HepG2 (cell line): ENCODE data around the gene VPS52. TPM values are rescaled to one million over a fixed set of nuclear protein-coding genes. Genes with fewer than 3 reads are reported as not detected.

Source experiments
- NFKB2 ChIP-seq: sonication (generic); formaldehyde crosslinking; IDR thresholded peaks from 2 replicates; pipeline ENCODE4 v1.4.0; 2020; ENCODE audit warnings: missing genetic modification reagents, borderline replicate concordance
- PAWR ChIP-seq: sonication (generic); formaldehyde crosslinking; IDR thresholded peaks from 2 replicates; pipeline ENCODE4 v1.4.0; 2020; ENCODE audit warnings: missing genetic modification reagents, mild to moderate bottlenecking, borderline replicate concordance
- PHF5A ChIP-seq: IDR thresholded peaks from one replicate; pipeline ENCODE4 v1.6.1; 2018; ENCODE audit warnings: low read depth, missing genetic modification reagents; ENCODE audit not compliant: unreplicated experiment
- SOX13 ChIP-seq, 3 experiments: fragments of 450-650 bp in 1 of 3; sonication (generic) in 1 of 3; formaldehyde crosslinking in 1 of 3; IDR thresholded peaks in 2 of 3; conservative IDR thresholded peaks in 1 of 3; 2 replicates each; pipeline versions ENCODE4 v1.5.0 to v1.6.1; 2016 to 2020; ENCODE audit warnings: antibody characterized with exemption in 1 of 3, mild to moderate bottlenecking in 1 of 3, missing compliant biosample characterization in 1 of 3, missing genetic modification reagents in 1 of 3, moderate library complexity in 1 of 3
- TBP ChIP-seq: sonication (generic); formaldehyde crosslinking; IDR thresholded peaks from 2 replicates; pipeline ENCODE4 v1.5.0; 2020; ENCODE audit warnings: missing genetic modification reagents
- ZBTB7A ChIP-seq: sonication (generic); formaldehyde crosslinking; IDR thresholded peaks from 2 replicates; pipeline ENCODE4 v1.8.0; 2022; ENCODE audit warnings: mild to moderate bottlenecking, missing genetic modification reagents
- ZNF138 ChIP-seq: sonication (generic); formaldehyde crosslinking; IDR thresholded peaks from 2 replicates; pipeline ENCODE4 v1.5.0; 2020; ENCODE audit warnings: mild to moderate bottlenecking, low read depth, missing genetic modification reagents
- ZNF292 ChIP-seq: sonication (generic); formaldehyde crosslinking; IDR thresholded peaks from 2 replicates; pipeline ENCODE4 v1.8.1; 2022; ENCODE audit warnings: mild to moderate bottlenecking, low read depth, missing genetic modification reagents, borderline replicate concordance
- ZNF329 ChIP-seq: sonication (generic); formaldehyde crosslinking; IDR thresholded peaks from 2 replicates; pipeline ENCODE4 v1.9.0; 2021; ENCODE audit warnings: low read depth, mild to moderate bottlenecking, missing genetic modification reagents
- ZNF337 ChIP-seq: sonication (generic); formaldehyde crosslinking; IDR thresholded peaks from 2 replicates; pipeline ENCODE4 v1.5.1; 2020; ENCODE audit warnings: missing genetic modification reagents, low read depth, mild to moderate bottlenecking, borderline replicate concordance
- ZNF367 ChIP-seq: sonication (generic); formaldehyde crosslinking; IDR thresholded peaks from 2 replicates; pipeline ENCODE4 v1.4.0; 2020; ENCODE audit warnings: missing genetic modification reagents, borderline replicate concordance
- ZNF563 ChIP-seq: sonication (generic); formaldehyde crosslinking; IDR thresholded peaks from 2 replicates; pipeline ENCODE4 v1.8.0; 2022; ENCODE audit warnings: mild to moderate bottlenecking, moderate library complexity, missing genetic modification reagents
- ZNF891 ChIP-seq: sonication (generic); formaldehyde crosslinking; IDR thresholded peaks from 2 replicates; pipeline ENCODE4 v1.5.0; 2020; ENCODE audit warnings: mild to moderate bottlenecking, missing genetic modification reagents
- ZSCAN9 ChIP-seq: IDR thresholded peaks from 2 replicates; pipeline ENCODE4 v1.6.1; 2016; ENCODE audit warnings: borderline replicate concordance
- polyA plus RNA-seq, 8 experiments: library from polyadenylated mRNA; depleted of rRNA in 3 of 8; stranded (reverse) in 7 of 8; unstranded in 1 of 8; fragments of >200 nt; fragmentation: Illumina TruSeq in 4 of 8; extraction: Trizol in 4 of 8; gene quantifications; 2 replicates each; pipeline versions ENCODE4 v1.2.1 to v1.2.3, GENCODE V29; 2011 to 2016; ENCODE audit warnings: low read depth in 4 of 8, missing spikeins in 1 of 8, mixed read lengths in 1 of 8; ENCODE audit not compliant: insufficient read depth in 1 of 8
- total RNA-seq, 5 experiments: library from RNA; depleted of rRNA; stranded (reverse); fragments of >200 nt; fragmentation: Illumina TruSeq; extraction: Trizol; gene quantifications; 2 replicates each; pipeline ENCODE4 v1.2.3, GENCODE V29; 2016; ENCODE audit warnings: low read depth in 1 of 5
- TF ChIP-seq, protein P1 (sequence below): sonication (generic); formaldehyde crosslinking; IDR thresholded peaks from 2 replicates; pipeline ENCODE4 v1.8.0; 2022; ENCODE audit warnings: mild to moderate bottlenecking, missing genetic modification reagents, borderline replicate concordance
- TF ChIP-seq, protein P2 (sequence below): sonication (generic); formaldehyde crosslinking; conservative IDR thresholded peaks from 2 replicates; pipeline ENCODE4 v1.4.0; 2020; ENCODE audit warnings: mild to moderate bottlenecking, missing genetic modification reagents, moderate library complexity
- TF ChIP-seq, protein P3 (sequence below): sonication (generic); formaldehyde crosslinking; IDR thresholded peaks from 2 replicates; pipeline ENCODE4 v1.5.1; 2020; ENCODE audit warnings: missing genetic modification reagents, mild to moderate bottlenecking, borderline replicate concordance
- TF ChIP-seq, protein P4 (sequence below): sonication (generic); formaldehyde crosslinking; IDR thresholded peaks from 2 replicates; pipeline ENCODE4 v1.4.0; 2020; ENCODE audit warnings: missing genetic modification reagents, borderline replicate concordance

The VPS52 gene
- total and polyA plus RNA-seq, 2 of the 13 experiments (the other 11 are each of a cell fraction or from before 2014, with no cell fraction given) = 48.9 to 85.5 TPM

DNA sequence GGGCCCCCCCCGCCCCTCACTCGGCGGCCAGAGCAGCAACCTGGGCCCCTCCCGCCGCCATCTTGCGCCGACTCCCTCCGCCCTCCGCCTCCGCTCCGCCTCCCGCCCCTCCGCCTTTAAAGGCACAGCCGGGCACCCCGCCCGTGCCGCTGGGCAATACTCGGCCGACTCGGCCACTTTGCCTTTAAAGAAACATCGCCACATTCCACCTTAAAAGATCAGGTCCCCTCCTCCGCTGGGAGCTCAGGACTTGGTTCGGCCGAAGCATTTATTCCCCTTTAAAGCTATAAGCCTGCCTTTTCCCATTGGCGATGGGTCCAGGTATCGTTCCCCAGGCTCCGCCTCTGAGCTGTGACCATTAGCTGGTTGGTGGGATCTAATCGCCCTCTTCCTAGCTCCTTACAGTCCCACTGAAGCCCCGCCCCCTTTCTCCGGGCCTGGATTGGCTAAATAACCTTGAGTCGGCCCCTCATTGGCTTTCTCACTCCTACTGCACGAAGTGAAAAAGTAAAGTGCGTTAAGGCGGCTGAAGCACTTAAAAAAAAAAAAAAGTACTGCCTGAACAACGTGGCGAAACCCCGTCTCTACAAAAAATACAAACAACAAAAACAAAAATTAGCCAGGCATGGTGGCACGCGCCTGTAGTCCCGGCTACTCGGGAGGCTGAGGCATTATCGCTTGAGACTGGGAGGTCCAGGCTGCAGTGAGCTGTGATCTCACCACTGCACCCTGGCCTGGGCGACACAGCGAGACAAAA is 46.2 kb upstream of the VPS52 start, which contains the start of gene ZBTB22 (continued):
- TF ChIP-seq, protein P1, sequence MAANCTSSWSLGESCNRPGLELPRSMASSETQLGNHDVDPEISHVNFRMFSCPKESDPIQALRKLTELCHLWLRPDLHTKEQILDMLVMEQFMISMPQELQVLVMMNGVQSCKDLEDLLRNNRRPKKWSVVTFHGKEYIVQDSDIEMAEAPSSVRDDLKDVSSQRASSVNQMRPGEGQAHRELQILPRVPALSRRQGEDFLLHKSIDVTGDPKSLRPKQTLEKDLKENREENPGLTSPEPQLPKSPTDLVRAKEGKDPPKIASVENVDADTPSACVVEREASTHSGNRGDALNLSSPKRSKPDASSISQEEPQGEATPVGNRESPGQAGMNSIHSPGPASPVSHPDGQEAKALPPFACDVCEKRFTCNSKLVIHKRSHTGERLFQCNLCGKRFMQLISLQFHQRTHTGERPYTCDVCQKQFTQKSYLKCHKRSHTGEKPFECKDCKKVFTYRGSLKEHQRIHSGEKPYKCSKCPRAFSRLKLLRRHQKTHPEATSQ (CRISPR knock-in tag) = no peak
- TF ChIP-seq ZNF292 (CRISPR knock-in tag) (0 out of 2 replicates have a peak, but pooled peaks have one; percentile 14), ZNF891 (CRISPR knock-in tag) (no peak), ZNF329 (no peak), NFKB2 (CRISPR knock-in tag) (0 out of 2 replicates have a peak, but pooled peaks have one; percentile 52), PHF5A (CRISPR knock-in tag) (peak; percentile 35), ZNF367 (CRISPR knock-in tag) (no peak), ZBTB7A (CRISPR knock-in tag) (no peak), PAWR (CRISPR knock-in tag) (no peak), SOX13 (IDR thresholded peaks at IDR 0.05) (no peak), SOX13 (CRISPR knock-in tag; conservative IDR thresholded peaks at IDR 0.05 in 1 of 2, IDR thresholded peaks at IDR 0.05 in 1 of 2) (0 out of 4 replicates have a peak, but pooled peaks of 1 of the 2 experiments have one; percentile 11), ZNF337 (CRISPR knock-in tag) (no peak), ZNF138 (CRISPR knock-in tag) (no peak), ZNF563 (CRISPR knock-in tag) (no peak), ZSCAN9 (CRISPR knock-in tag) (0 out of 2 replicates have a peak, but pooled peaks have one; percentile 74), TBP (CRISPR knock-in tag) (no peak)
- TF ChIP-seq, protein P2, sequence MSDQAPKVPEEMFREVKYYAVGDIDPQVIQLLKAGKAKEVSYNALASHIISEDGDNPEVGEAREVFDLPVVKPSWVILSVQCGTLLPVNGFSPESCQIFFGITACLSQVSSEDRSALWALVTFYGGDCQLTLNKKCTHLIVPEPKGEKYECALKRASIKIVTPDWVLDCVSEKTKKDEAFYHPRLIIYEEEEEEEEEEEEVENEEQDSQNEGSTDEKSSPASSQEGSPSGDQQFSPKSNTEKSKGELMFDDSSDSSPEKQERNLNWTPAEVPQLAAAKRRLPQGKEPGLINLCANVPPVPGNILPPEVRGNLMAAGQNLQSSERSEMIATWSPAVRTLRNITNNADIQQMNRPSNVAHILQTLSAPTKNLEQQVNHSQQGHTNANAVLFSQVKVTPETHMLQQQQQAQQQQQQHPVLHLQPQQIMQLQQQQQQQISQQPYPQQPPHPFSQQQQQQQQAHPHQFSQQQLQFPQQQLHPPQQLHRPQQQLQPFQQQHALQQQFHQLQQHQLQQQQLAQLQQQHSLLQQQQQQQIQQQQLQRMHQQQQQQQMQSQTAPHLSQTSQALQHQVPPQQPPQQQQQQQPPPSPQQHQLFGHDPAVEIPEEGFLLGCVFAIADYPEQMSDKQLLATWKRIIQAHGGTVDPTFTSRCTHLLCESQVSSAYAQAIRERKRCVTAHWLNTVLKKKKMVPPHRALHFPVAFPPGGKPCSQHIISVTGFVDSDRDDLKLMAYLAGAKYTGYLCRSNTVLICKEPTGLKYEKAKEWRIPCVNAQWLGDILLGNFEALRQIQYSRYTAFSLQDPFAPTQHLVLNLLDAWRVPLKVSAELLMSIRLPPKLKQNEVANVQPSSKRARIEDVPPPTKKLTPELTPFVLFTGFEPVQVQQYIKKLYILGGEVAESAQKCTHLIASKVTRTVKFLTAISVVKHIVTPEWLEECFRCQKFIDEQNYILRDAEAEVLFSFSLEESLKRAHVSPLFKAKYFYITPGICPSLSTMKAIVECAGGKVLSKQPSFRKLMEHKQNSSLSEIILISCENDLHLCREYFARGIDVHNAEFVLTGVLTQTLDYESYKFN = no peak; the same call in 1 of the 2 replicates
- TF ChIP-seq, protein P3, sequence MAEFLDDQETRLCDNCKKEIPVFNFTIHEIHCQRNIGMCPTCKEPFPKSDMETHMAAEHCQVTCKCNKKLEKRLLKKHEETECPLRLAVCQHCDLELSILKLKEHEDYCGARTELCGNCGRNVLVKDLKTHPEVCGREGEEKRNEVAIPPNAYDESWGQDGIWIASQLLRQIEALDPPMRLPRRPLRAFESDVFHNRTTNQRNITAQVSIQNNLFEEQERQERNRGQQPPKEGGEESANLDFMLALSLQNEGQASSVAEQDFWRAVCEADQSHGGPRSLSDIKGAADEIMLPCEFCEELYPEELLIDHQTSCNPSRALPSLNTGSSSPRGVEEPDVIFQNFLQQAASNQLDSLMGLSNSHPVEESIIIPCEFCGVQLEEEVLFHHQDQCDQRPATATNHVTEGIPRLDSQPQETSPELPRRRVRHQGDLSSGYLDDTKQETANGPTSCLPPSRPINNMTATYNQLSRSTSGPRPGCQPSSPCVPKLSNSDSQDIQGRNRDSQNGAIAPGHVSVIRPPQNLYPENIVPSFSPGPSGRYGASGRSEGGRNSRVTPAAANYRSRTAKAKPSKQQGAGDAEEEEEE (CRISPR knock-in tag) = no peak
- TF ChIP-seq, protein P4, sequence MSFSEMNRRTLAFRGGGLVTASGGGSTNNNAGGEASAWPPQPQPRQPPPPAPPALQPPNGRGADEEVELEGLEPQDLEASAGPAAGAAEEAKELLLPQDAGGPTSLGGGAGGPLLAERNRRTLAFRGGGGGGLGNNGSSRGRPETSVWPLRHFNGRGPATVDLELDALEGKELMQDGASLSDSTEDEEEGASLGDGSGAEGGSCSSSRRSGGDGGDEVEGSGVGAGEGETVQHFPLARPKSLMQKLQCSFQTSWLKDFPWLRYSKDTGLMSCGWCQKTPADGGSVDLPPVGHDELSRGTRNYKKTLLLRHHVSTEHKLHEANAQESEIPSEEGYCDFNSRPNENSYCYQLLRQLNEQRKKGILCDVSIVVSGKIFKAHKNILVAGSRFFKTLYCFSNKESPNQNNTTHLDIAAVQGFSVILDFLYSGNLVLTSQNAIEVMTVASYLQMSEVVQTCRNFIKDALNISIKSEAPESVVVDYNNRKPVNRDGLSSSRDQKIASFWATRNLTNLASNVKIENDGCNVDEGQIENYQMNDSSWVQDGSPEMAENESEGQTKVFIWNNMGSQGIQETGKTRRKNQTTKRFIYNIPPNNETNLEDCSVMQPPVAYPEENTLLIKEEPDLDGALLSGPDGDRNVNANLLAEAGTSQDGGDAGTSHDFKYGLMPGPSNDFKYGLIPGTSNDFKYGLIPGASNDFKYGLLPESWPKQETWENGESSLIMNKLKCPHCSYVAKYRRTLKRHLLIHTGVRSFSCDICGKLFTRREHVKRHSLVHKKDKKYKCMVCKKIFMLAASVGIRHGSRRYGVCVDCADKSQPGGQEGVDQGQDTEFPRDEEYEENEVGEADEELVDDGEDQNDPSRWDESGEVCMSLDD = no peak
